Retina (tissue), 1 donor: ENCODE data around the gene PRPF38B.
"Not testable (repeated sequence)": the region's sequence is repeated elsewhere in the genome, so short reads cannot be mapped to it uniquely, and the experiment has no call there.

Source experiments
- DNase-seq: peaks from one replicate; pipeline ENCODE4 v3.0.0-alpha.2; 2016

The PRPF38B gene

DNA sequence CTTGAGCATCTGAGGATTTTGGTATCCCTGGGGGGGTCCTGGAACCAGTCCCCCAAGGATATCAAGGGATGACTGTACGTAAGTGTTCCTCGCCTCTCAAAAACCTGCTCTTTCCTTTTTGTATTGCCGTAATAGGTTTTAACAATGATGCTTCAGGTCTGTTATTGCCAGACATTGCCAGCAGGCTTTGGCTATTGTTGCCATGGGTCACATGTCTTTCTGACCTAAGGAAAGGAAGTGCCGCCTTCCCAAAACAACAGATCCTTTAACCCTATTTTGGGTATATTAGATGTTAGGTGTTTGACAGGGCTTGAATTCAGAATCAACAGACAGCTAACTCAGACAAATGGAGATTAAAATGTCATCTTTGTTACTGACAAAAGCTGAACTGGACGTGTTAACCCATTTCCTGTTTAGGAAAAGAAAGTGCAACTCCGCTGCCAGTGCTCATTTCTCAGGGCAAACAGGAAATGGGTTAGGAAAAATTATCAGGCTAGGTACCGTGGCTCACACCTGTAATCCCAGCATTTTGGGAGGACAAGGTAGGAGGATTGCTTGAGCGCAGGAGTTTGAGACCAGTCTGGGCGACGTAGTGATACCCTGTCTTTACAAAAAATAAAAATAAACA is 12.4 kb upstream of the PRPF38B start:
- no peak for DNase-seq

DNA sequence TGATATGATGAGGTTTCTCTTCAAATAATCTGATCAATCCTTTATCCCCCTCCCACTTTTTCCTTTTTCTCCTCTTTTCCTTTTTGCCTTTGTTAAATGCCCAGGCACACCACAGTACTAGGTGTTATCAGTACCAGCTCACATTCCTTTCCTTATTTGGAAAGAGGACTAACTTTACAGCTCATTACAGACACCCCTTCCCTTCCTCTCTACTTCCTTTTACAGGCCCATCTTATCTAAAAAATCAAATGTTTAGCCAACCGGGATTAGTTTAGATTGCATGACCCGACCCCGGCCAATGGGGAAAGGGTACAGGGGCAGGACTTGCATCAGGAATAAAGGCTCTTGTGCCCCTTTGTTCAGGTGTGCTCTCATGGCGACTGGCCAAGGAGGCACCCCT is 10.4 kb upstream of the PRPF38B start:
- not testable (repeated sequence) for DNase-seq

GRCh38 chr1:108685529-108685928 is 6.6 kb upstream of the PRPF38B start:
- no peak for DNase-seq

- no peak for DNase-seq
Observed at GRCh38 chr1:108686614-108687313, 5.3 kb upstream of the PRPF38B start.

DNA sequence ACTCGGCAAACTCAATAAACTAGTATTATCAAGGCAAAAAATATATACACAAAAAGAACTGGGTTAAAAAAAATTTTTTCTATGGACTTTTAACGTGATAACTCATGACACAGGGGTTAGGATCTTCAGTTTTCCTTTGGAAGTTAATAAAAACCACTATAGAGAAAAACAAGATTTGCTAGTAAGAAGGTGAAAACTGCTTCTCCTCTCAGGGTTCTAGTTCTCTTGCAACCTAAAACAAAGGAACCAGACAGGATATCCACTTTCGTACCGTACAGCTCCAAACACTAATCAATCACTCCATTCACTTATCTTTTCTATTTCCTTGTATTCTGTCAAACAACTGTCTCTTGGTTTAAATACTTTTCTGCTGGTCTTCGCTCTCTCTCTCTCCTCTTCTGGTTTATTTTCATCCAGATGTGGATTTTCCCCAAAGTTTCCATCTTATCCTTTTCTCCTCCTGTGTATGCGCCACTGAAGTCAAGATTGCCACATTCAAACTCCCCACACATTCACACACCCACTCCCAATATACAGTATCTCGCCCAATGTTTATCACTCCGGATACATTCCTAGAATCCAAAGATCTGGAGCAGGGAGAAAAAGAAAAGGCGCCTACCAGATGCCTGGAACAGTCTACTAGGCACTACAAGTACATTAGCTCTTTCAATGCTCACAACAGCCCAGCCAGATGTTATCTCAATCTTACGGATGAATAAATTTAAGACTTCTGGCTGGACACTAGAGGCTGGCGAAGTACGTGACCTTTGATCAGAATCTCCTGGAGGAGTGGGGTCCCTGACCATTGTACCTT is 775 bp upstream of the PRPF38B start:
- no peak for DNase-seq

DNA sequence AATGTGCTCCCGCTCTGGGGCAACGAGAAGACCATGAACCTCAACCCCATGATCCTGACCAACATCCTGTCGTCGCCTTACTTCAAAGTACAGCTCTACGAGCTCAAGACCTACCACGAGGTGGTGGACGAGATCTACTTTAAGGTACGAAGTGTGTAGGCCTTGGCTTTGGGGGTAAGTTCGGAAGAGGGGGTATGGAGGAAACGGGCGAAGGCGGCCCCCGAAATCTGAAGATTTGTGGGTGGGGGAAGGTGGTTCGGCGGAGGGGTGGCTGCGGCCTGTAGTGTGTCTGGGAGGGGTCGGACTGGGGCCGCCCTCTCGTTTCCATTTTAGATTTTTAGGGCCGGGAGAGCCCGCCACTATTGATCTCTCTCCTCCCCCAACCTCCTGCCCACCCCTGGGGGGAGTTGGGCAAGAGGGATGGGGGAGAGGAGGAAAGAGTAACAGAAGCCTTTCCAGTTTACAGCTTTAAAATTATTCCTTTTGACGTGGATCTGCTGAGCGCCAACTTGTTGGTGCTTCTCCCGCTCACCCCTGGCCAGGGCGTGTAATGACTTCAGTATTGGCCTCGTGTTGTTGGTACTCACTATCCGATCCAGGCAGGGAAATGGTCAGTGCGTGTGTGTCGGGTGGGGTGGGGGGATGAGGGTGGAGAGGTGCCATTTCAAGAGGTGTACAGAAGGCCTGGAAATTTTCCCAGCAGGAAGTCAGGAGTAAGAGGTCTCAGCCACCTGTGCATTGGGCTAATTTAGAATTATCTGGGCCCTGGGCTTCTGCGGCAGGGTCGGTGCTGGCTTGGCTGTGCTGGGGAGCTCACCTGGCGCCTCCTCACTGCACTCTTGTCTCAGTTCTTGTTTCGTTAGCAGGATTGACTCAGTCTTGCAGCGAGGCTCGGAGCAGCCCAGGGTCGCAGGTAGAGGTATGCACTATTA is 880 bp downstream of the PRPF38B start:
- no peak for DNase-seq

- no peak for DNase-seq
Observed at GRCh38 chr1:108695535-108695934, 3.4 kb downstream of the PRPF38B start.

GRCh38 chr1:108699375-108700332 is 7.5 kb downstream of the PRPF38B start:
- DNase-seq = no peak

- DNase-seq = no peak
Observed at GRCh38 chr1:108701176-108701849, 9.2 kb downstream of the PRPF38B start.

DNA sequence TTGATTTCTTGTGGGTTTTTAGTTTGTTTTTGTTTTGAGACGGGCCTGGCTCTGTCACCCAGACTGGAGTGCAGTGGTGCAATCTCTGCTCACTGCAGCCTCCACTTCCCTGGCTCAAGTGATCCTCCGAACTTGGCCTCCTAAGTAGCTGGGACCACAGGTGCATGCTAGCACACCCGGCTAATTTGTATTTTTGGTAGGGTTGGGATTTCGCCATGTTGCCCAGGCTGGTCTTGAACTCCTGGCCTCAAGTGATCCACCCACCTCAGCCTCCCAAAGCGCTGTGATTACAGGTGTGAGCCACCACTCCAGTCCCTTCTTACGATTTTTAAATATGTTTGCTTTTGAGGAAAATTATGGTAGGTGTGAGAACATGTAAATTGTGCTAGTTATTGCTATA is 10.0 kb downstream of the PRPF38B start:
- not testable (repeated sequence) for DNase-seq

DNA sequence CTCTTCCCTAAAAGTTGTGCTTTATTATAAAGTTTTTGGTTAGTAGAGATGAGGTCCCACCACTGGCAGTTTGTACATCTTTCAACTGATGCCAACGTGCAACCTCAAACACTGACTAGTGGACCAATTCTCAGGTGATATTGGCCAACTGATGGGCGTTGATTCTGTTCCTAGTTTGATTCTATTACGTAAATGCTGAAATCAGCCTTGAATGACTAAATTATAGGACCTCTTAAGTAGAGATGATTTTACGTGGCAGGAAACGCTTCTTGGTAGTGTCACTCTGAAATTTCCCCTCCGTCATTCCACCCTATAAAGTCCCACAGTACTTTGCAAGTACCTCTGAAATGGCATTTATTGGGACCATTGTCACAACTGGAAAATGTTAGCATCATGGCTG is 11.8 kb downstream of the PRPF38B start:
- no peak for DNase-seq

DNA sequence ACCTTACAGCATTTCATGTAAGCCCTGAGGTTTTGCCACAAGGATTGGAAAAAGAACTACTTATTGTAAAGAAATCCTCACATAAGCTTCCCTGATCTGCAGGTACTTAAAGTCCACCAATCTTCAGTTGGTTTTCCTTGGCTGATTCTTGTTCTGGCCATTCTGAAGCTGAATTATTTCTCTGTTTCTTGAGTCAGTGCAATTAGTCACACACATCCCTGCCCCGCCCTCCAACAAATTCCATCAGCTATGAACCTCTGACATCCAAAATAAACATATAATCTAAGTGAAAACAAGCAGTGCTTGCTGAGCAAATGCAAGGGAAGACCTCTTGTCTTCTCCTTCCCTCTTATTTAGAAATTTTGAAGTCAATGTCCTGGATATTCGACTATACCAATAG is 12.4 kb downstream of the PRPF38B start:
- DNase-seq = no peak

DNA sequence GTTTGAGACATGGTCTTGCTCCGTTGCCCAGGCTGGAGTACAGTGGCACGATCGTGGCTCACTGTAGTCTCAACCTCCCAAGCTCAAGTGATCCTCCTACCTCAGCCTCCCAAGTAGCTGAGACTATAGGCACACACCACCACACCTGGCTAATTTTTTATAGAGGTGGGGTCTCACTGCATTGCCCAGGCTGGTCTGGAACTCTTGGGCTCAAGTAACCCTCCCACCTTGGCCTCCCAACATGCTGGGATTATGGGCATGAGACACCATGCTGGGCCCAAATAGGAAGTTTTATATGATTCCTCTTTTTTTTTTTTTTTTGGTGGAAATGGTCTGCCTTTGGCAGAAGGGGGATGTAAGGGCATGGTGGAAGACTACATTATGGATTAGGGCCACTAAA is 14.5 kb downstream of the PRPF38B start:
- no peak for DNase-seq

DNA sequence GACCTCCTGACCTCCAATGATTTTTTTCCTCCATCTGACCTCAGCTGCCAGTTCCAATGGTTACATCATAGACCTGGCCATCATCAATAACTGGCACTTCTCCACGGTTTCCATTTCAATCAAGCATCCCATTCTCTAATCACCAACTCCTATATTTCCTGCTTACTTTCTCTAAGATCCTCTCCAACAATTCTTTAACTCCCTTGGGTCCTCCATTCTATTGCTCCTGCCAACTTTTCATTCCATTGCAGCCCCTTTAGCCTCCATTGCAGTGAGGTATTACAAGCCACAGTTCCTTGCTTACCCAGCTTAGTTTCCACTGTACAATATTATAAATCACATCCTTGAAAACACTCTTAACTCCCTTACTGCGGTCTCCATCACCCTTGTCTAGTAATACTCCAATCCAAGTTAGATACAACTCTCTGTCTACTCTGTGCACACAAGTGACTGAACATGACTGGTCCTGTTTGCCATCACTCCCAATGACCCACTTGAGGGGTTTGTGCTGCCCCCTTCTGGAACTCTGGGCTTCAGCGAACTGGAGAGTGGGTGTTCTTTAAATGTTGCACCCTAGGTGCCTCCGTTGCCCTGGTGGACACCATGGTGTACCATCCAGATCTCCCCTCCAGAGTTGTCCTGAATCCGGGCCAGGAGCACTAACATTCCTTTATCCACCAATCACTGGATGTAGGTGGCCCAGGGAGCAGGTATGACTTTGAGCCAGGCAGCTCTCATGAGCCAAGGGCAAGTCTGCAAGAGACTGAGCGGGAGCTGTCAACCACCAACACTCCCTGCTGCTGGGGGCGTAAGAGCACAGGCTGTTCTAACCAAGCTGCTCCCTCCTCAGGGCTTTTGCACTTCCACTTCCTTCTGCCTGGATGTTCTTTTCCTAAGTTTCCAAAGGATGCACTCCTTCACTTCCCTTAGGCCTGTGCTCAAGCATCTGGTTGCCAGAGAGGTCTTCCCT is 16.9 kb downstream of the PRPF38B start:
- no peak for DNase-seq

GRCh38 chr1:108712606-108713150 is 20.6 kb downstream of the PRPF38B start, which contains the start of gene FNDC7:
TSS of gene FNDC7 (plus strand) at chr1:108712908. CDS start at chr1:108712934, 26 bp downstream.
- DNase-seq = no peak

DNA sequence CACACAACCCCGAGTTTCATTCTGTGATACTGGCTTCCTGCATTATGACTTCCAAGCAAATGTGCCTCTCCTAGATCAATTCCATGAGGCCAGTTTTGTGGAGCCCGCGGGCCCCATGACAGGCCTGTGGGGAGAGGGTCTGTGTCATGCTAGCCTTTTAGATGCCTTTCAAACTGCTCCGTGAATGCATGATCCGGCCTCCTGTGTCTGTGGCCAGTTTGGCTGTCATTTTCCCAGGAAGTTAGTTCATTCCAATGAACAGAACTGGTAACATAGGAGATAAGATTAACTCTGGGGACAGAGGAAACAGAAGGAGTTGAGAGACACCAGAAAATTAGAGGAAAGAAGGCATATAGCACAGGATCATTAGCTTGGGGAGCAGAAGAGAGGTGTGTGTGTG is 23.8 kb downstream of the PRPF38B start:
- DNase-seq = no peak

- no peak for DNase-seq
Observed at GRCh38 chr1:108716437-108717230, 24.5 kb downstream of the PRPF38B start.

- no peak for DNase-seq
Observed at GRCh38 chr1:108717774-108718316, 25.7 kb downstream of the PRPF38B start.
